Pancreas (tissue), 10 donors: ENCODE data around the gene MEIS1. TPM values are rescaled to one million over a fixed set of nuclear protein-coding genes. Genes with fewer than 3 reads are reported as not detected.

Source experiments
- ATAC-seq, 4 donors: fragments of 200-7000 bp; cut with Tn5 transposase; one replicate each; pipeline versions ENCODE4 v1.8.0 to v1.9.1; 2020; ENCODE audit warnings: mild to moderate bottlenecking in 4 of 4, moderate library complexity in 4 of 4
- DNase-seq, 6 donors: peaks; one replicate each; pipeline ENCODE4 v3.0.0-alpha.2; 2020
- FAIRE-seq: peaks from 2 replicates; lab custom pipeline; 2012; peaks lifted over from hg19 to GRCh38; lab: Jason Lieb, UNC
- H3K27ac ChIP-seq, 4 donors: fragments of 200-600 bp; sonication (generic); 1 replicate in 3 of 4; 2 replicates in 1 of 4; pipeline versions ENCODE4 v1.5.0 to v1.8.0; 2020
- H3K27me3 ChIP-seq, 4 donors: fragments of 200-600 bp; one replicate each; pipeline ENCODE4 v1.8.0; 2021
- H3K36me3 ChIP-seq, 3 donors: fragments of 200-600 bp; sonication (generic) in 1 of 3; one replicate each; pipeline versions ENCODE4 v1.5.0 to v1.8.0; 2020 to 2021
- H3K4me1 ChIP-seq, 3 donors: fragments of 200-600 bp; one replicate each; pipeline ENCODE4 v1.8.0; 2021
- H3K4me3 ChIP-seq, 4 donors: fragments of 200-600 bp; sonication (generic) in 2 of 4; one replicate each; pipeline versions ENCODE4 v1.5.0 to v1.8.0; 2020 to 2021
- H3K9me3 ChIP-seq, 4 donors: fragments of 200-600 bp; one replicate each; pipeline ENCODE4 v1.8.0; 2021
- whole genome bisulfite sequencing, 2 donors: extraction: QIAGEN DNeasy Blood & Tissue Kit; methylation state at CpG; one replicate each; pipeline ENCODE4 v1.1.7; 2013; 5-methylcytosine and 5-hydroxymethylcytosine counted together
- intact Hi-C, 3 donors: fragments of 100-400 bp; cut with DNase I; formaldehyde crosslinking; loops; one replicate each; pipeline versions ENCODE4 v1.11.1 to v1.14.2; 2022
- polyA plus RNA-seq, 2 donors: library from polyadenylated mRNA; stranded (reverse); fragments of 200-250 nt; gene quantifications; one replicate each; pipeline ENCODE4 v1.2.3, GENCODE V29; 2013
- total RNA-seq, 6 donors: library from RNA; stranded (reverse); fragmentation: NEBNext Ultra II Directional in 4 of 6; extraction: Animal tissue kit (Norgen Biotek cat#: 25700) in 4 of 6; gene quantifications; one replicate each; pipeline versions ENCODE4 v1.2.1 to v1.2.4, GENCODE V29; 2021 to 2023
- TF ChIP-seq, protein P1 (sequence below), 4 donors: fragments of 200-600 bp; sonication (generic) in 3 of 4; IDR thresholded peaks; one replicate each; pipeline versions ENCODE4 v1.5.0 to v1.8.0; 2021; ENCODE audit warnings: antibody characterized with exemption in 4 of 4
- donor health status: healthy with polysubstance abuse.
- donor health status: DM: no; HTN: no; CAD: no; lungs with moderate emphysema.
- donor health status: DM: no; HTN: no; CAD: no.
- donor health status: control.
- donor health status: control.
- donor health status: Bipolar disorder and iron deficiency.
- donor health status: DM: yes; HTN: yes; CAD: no.
- donor health status: DM: no; HTN: no; CAD: no.
- donor health status: DM: no; HTN: no; CAD: no.
- donor health status: DM: yes; HTN: yes; CAD: no.

MEIS1 gene
- total and polyA plus RNA-seq, 8 donors, result 41.3 to 129 (median 58.4) TPM

DNA sequence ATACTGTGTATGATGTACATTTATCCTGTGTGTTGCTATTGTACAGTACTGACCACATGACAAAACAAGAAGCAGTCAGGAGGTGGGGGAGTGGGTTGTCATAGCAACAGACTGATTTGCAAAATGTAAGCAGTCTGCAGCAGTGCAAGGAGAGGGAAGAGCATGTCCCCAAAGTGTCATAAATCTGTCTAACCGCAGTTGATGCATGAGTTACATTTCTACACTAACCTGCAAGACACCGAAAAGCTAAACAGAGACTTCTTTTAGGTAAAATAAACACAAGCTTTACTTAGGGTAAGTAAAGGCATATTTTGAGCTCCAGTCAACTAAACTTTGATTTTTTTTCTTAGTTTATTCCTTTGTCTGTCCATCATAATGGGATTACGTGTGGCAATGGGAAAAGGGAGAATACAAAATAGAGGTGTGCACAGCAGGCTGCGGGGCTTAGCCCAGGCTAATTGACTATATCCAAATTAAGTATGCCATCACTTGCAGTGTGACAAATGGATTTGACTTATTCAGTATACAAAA lies 134.5 kb downstream of the MEIS1 start:
- no peak for FAIRE-seq
- peak overlapping the region in 2 of 4 donors; percentile 15 to 27 for H3K27ac ChIP-seq
- H3K4me1 ChIP-seq, result peaks cover 8 to 30% (median 30%) of the 10 kb centered on the region in 3 donors

DNA sequence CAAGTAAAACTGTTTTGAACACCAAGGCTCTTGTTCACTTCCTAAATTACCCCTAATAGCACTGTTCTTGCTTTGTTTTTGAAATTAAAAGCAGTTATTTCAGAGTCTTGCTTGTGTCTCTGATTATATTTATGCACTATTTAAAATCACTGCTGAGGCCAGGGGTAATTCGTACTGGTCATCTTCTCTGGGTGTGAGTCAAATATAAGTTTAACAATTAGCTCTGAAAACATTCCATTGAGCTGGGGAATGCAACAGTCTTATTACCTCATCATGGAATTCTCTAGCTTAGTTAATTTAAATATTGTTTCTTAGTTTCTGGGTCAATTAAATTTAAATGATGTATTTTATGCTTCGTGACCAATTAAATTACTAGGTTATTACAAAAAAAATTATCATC lies 135.0 kb downstream of the MEIS1 start:
- TF ChIP-seq, protein P1, sequence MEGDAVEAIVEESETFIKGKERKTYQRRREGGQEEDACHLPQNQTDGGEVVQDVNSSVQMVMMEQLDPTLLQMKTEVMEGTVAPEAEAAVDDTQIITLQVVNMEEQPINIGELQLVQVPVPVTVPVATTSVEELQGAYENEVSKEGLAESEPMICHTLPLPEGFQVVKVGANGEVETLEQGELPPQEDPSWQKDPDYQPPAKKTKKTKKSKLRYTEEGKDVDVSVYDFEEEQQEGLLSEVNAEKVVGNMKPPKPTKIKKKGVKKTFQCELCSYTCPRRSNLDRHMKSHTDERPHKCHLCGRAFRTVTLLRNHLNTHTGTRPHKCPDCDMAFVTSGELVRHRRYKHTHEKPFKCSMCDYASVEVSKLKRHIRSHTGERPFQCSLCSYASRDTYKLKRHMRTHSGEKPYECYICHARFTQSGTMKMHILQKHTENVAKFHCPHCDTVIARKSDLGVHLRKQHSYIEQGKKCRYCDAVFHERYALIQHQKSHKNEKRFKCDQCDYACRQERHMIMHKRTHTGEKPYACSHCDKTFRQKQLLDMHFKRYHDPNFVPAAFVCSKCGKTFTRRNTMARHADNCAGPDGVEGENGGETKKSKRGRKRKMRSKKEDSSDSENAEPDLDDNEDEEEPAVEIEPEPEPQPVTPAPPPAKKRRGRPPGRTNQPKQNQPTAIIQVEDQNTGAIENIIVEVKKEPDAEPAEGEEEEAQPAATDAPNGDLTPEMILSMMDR (IDR thresholded peaks at IDR 0.05), result no peak
- H3K27me3 ChIP-seq, result no peaks in the 10 kb centered on the region
- H3K27ac ChIP-seq, result peak overlapping the region in 2 of 4 donors; percentile 15 to 27
- ATAC-seq, result no peak
- H3K4me1 ChIP-seq, result peaks cover 8 to 27% (median 25%) of the 10 kb centered on the region in 3 donors
- no peak for DNase-seq
- no peak overlapping the region for H3K4me3 ChIP-seq
- H3K9me3 ChIP-seq, result no peaks in the 10 kb centered on the region
- peaks cover 0 to 37% (median 9%) of the 10 kb centered on the region in 3 donors for H3K36me3 ChIP-seq
- intact Hi-C loops, result loop anchor here in 1 of 3 donors (10.0 kb wide), 1 partner anchor 125 kb away; no protein-coding TSS in a partner anchor
- FAIRE-seq, result no peak
- WGBS, 2 donors, result 53 to 55% methylated on average over 2 of the region's 2 CpGs

More for the DNA sequence above, 134.5 kb downstream of the MEIS1 start:
- 65 to 68% methylated on average over 4 of the region's 4 CpGs for WGBS, 2 donors
- H3K4me3 ChIP-seq, result no peak overlapping the region
- intact Hi-C loops, result no loop called here
- peaks cover 0 to 37% (median 9%) of the 10 kb centered on the region in 3 donors for H3K36me3 ChIP-seq
- no peak for DNase-seq
- peak in 1 of 4 donors; percentile 11 for ATAC-seq
- no peaks in the 10 kb centered on the region for H3K27me3 ChIP-seq
- TF ChIP-seq, protein P1 (IDR thresholded peaks at IDR 0.05), result no peak
- no peaks in the 10 kb centered on the region for H3K9me3 ChIP-seq

DNA sequence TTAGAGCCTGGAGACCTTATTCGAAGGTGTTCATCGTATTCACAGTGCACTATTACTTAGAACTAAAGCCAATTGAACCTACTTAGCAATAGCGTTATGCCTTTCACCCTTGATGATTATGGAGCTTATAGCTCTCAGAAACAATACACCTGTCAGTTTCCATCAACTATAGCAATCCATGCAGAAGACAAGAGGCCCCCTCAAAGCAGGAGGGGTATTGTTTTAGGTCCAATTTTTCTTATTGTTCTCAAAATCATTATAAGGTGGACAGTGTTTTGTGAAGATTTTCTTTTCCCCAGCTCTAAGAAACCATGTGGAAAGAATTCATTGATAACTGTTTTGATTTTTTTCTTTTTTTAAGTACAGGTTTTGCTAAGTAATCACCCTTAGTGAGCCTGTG lies 135.5 kb downstream of the MEIS1 start:
- ATAC-seq, result no peak
- Histone ChIP-seq H3K4me3 (no peak overlapping the region), H3K9me3 (no peaks in the 10 kb centered on the region), H3K36me3 (peaks cover 0 to 37% (median 9%) of the 10 kb centered on the region in 3 donors), H3K27ac (peak overlapping the region in 2 of 4 donors; percentile 2 to 27), H3K27me3 (no peaks in the 10 kb centered on the region), H3K4me1 (peaks cover 4 to 22% (median 20%) of the 10 kb centered on the region in 3 donors)
- 83 to 85% methylated on average over 3 of the region's 3 CpGs for WGBS, 2 donors
- DNase-seq, result no peak
- FAIRE-seq, result no peak
- TF ChIP-seq, protein P1 (IDR thresholded peaks at IDR 0.05), result no peak
- intact Hi-C loops, result loop anchor here in 1 of 3 donors (10.0 kb wide), 1 partner anchor 126 kb away; no protein-coding TSS in a partner anchor

GRCh38 chr2:66571918-66572317 lies 137.0 kb downstream of the MEIS1 start:
- intact Hi-C loops, result loop anchor here in 1 of 3 donors (10.0 kb wide), 1 partner anchor 127 kb away; no protein-coding TSS in a partner anchor
- Histone ChIP-seq H3K4me1 (peaks cover 0 to 19% (median 18%) of the 10 kb centered on the region in 3 donors), H3K27me3 (no peaks in the 10 kb centered on the region), H3K27ac (peak overlapping the region in 1 of 4 donors; percentile 96), H3K9me3 (no peaks in the 10 kb centered on the region), H3K4me3 (no peak overlapping the region), H3K36me3 (peaks cover 0 to 37% (median 9%) of the 10 kb centered on the region in 3 donors)
- DNase-seq (no peak), ATAC-seq (no peak), FAIRE-seq (no peak)
- WGBS, 2 donors, result 68 to 69% methylated on average over 6 of the region's 6 CpGs
- TF ChIP-seq, protein P1 (IDR thresholded peaks at IDR 0.05), result no peak

- intact Hi-C loops, result loop anchor here in 1 of 3 donors (10.0 kb wide), 1 partner anchor 128 kb away; no protein-coding TSS in a partner anchor
- WGBS, 2 donors, result 31 to 38% methylated on average over 3 of the region's 3 CpGs
- peaks cover 0 to 19% (median 18%) of the 10 kb centered on the region in 3 donors for H3K4me1 ChIP-seq
- TF ChIP-seq, protein P1 (IDR thresholded peaks at IDR 0.05), result no peak
- FAIRE-seq, result no peak
- no peaks in the 10 kb centered on the region for H3K27me3 ChIP-seq
- H3K9me3 ChIP-seq, result no peaks in the 10 kb centered on the region
- H3K4me3 ChIP-seq, result no peak overlapping the region
- DNase-seq, result no peak
- H3K27ac ChIP-seq, result peak overlapping the region in 2 of 4 donors; percentile 96 to 98
- ATAC-seq, result no peak
- peaks cover 0 to 33% (median 9%) of the 10 kb centered on the region in 3 donors for H3K36me3 ChIP-seq
These were observed 137.5 kb downstream of the MEIS1 start for GRCh38 chr2:66572391-66572790.
